Measurements from ENCODE around the gene CBFB. TPM values are rescaled to one million over a fixed set of nuclear protein-coding genes. Genes with fewer than 3 reads are reported as not detected.
A peak's percentile ranks its signal among the peaks of the same experiment; 100 is the strongest.

The CBFB gene
- total and polyA plus RNA-seq, 2 experiments from 2014 or later: 52.3 to 53.3 TPM

- Histone ChIP-seq H3K79me2 (ENCODE audit: insufficient read depth) (no peaks in the 10 kb centered on the region), H3K9me3 (ENCODE audit: low read depth) (no peaks in the 10 kb centered on the region), H3K9ac (no peak overlapping the region), H3K27me3 (replicated peaks; ENCODE audit: insufficient read depth) (no peaks in the 10 kb centered on the region), H3K4me2 (ENCODE audit: unreplicated experiment) (no peak overlapping the region), H3K9me2 (ENCODE audit: insufficient read depth) (no peaks in the 10 kb centered on the region), H4K20me1 (ENCODE audit: insufficient read depth) (no peaks in the 10 kb centered on the region), H3K36me3 (ENCODE audit: low read depth) (no peaks in the 10 kb centered on the region), H2AFZ (no peak overlapping the region), H3K4me3 (no peak overlapping the region), H3F3A (ENCODE audit: insufficient read depth) (peaks cover 4% of the 10 kb centered on the region; the same call in 1 of the 2 replicates), H3K27ac (no peak overlapping the region), H3K4me1 (ENCODE audit: insufficient read depth) (0 out of 2 replicates have a peak, but pooled peaks cover 3% of the 10 kb centered on the region)
- in situ Hi-C loops (cut with MboI): no loop called here
- WGBS, 2 experiments (ENCODE audit: low coverage in 1 of 2, low lambda C conversion rate in 2 of 2, missing lambda C conversion rate in 2 of 2): 92 to 95% methylated on average over 3 of the region's 3 CpGs
- TF ChIP-seq EZH2phosphoT487 (IDR thresholded peaks at IDR 0.05; ENCODE audit: insufficient read depth, low read depth) (no peak), EZH2 (IDR thresholded peaks at IDR 0.05; ENCODE audit: insufficient read depth, poor library complexity, severe bottlenecking) (no peak)
- DNase-seq: no peak
These were observed 32.0 kb upstream of the CBFB start for GRCh38 chr16:66996983-66997358.

GRCh38 chr16:67000384-67001351 lies 28.3 kb upstream of the CBFB start:
- peak overlapping the region; percentile 74 for H3K4me3 ChIP-seq
- H3K27ac ChIP-seq: no peak overlapping the region
- H3K4me1 ChIP-seq (ENCODE audit: insufficient read depth): 0 out of 2 replicates have a peak, but pooled peaks cover 3% of the 10 kb centered on the region
- in situ Hi-C loops (cut with MboI): no loop called here
- peak overlapping the region; percentile 68 for H3K4me2 ChIP-seq (ENCODE audit: unreplicated experiment)
- peak; percentile 52 for DNase-seq
- TF ChIP-seq EZH2 (IDR thresholded peaks at IDR 0.05; ENCODE audit: insufficient read depth, poor library complexity, severe bottlenecking) (no peak), EZH2phosphoT487 (IDR thresholded peaks at IDR 0.05; ENCODE audit: insufficient read depth, low read depth) (no peak)
- peak overlapping the region; percentile 92 for H2AFZ ChIP-seq
- no peaks in the 10 kb centered on the region for H3K79me2 ChIP-seq (ENCODE audit: insufficient read depth)
- H3K9me3 ChIP-seq (ENCODE audit: low read depth): no peaks in the 10 kb centered on the region
- WGBS, 2 experiments (ENCODE audit: low coverage in 1 of 2, low lambda C conversion rate in 2 of 2, missing lambda C conversion rate in 2 of 2): 4 to 5% methylated on average over 50 to 79 of the region's 89 CpGs
- no peaks in the 10 kb centered on the region for H4K20me1 ChIP-seq (ENCODE audit: insufficient read depth)
- H3K9ac ChIP-seq: 0 out of 2 replicates have a peak overlapping the region, but pooled peaks have one; percentile 24
- peaks cover 4% of the 10 kb centered on the region; the same call in 1 of the 2 replicates for H3F3A ChIP-seq (ENCODE audit: insufficient read depth)
- H3K36me3 ChIP-seq (ENCODE audit: low read depth): no peaks in the 10 kb centered on the region
- no peaks in the 10 kb centered on the region for H3K9me2 ChIP-seq (ENCODE audit: insufficient read depth)
- no peaks in the 10 kb centered on the region for H3K27me3 ChIP-seq (replicated peaks; ENCODE audit: insufficient read depth)

- Histone ChIP-seq H3K79me2 (ENCODE audit: insufficient read depth) (no peaks in the 10 kb centered on the region), H3K4me2 (ENCODE audit: unreplicated experiment) (no peak overlapping the region), H3K9ac (no peak overlapping the region), H2AFZ (no peak overlapping the region), H3K36me3 (ENCODE audit: low read depth) (no peaks in the 10 kb centered on the region), H3K27me3 (replicated peaks; ENCODE audit: insufficient read depth) (no peaks in the 10 kb centered on the region), H3K4me3 (no peak overlapping the region), H4K20me1 (ENCODE audit: insufficient read depth) (no peaks in the 10 kb centered on the region), H3K9me2 (ENCODE audit: insufficient read depth) (no peaks in the 10 kb centered on the region), H3K27ac (no peak overlapping the region), H3K4me1 (ENCODE audit: insufficient read depth) (0 out of 2 replicates have a peak, but pooled peaks cover 3% of the 10 kb centered on the region), H3F3A (ENCODE audit: insufficient read depth) (peaks cover under 1% of the 10 kb centered on the region; the same call in 1 of the 2 replicates), H3K9me3 (ENCODE audit: low read depth) (no peaks in the 10 kb centered on the region)
- in situ Hi-C loops (cut with MboI): no loop called here
- DNase-seq: no peak
- WGBS, 2 experiments (ENCODE audit: low coverage in 1 of 2, low lambda C conversion rate in 2 of 2, missing lambda C conversion rate in 2 of 2): 84 to 97% methylated on average over 3 of the region's 3 CpGs
- TF ChIP-seq EZH2phosphoT487 (IDR thresholded peaks at IDR 0.05; ENCODE audit: insufficient read depth, low read depth): no peak
- no peak for TF ChIP-seq EZH2 (IDR thresholded peaks at IDR 0.05; ENCODE audit: insufficient read depth, poor library complexity, severe bottlenecking)
These were observed 27.2 kb upstream of the CBFB start for GRCh38 chr16:67001726-67002125.

- Histone ChIP-seq H3K9ac (no peak overlapping the region), H4K20me1 (ENCODE audit: insufficient read depth) (no peaks in the 10 kb centered on the region), H3K27me3 (replicated peaks; ENCODE audit: insufficient read depth) (no peaks in the 10 kb centered on the region), H3K4me3 (no peak overlapping the region), H2AFZ (no peak overlapping the region), H3K4me1 (ENCODE audit: insufficient read depth) (peaks cover 10% of the 10 kb centered on the region), H3F3A (ENCODE audit: insufficient read depth) (peaks cover 5% of the 10 kb centered on the region; the same call in 1 of the 2 replicates), H3K27ac (no peak overlapping the region), H3K9me3 (ENCODE audit: low read depth) (no peaks in the 10 kb centered on the region), H3K9me2 (ENCODE audit: insufficient read depth) (no peaks in the 10 kb centered on the region), H3K36me3 (ENCODE audit: low read depth) (no peaks in the 10 kb centered on the region), H3K4me2 (ENCODE audit: unreplicated experiment) (no peak overlapping the region), H3K79me2 (ENCODE audit: insufficient read depth) (no peaks in the 10 kb centered on the region)
- no peak for TF ChIP-seq EZH2 (IDR thresholded peaks at IDR 0.05; ENCODE audit: insufficient read depth, poor library complexity, severe bottlenecking)
- no peak for TF ChIP-seq EZH2phosphoT487 (IDR thresholded peaks at IDR 0.05; ENCODE audit: insufficient read depth, low read depth)
- in situ Hi-C loops (cut with MboI): no loop called here
- WGBS, 2 experiments (ENCODE audit: low coverage in 1 of 2, low lambda C conversion rate in 2 of 2, missing lambda C conversion rate in 2 of 2): 76 to 79% methylated on average over 12 of the region's 12 CpGs
- DNase-seq: peak; percentile 38
These were observed 21.9 kb upstream of the CBFB start for GRCh38 chr16:67006930-67007658.
